HuH-7 (cell line): ENCODE data around the gene NXNL1.
A peak's percentile ranks its signal among the peaks of the same experiment; 100 is the strongest.
"Not testable (repeated sequence)": the region's sequence is repeated elsewhere in the genome, so short reads cannot be mapped to it uniquely, and the experiment has no call there.

Experiments
- DNase-seq: peaks from one replicate; pipeline ENCODE4 v3.0.0; 2011; ENCODE audit warnings: low spot score

NXNL1 gene, protein sequence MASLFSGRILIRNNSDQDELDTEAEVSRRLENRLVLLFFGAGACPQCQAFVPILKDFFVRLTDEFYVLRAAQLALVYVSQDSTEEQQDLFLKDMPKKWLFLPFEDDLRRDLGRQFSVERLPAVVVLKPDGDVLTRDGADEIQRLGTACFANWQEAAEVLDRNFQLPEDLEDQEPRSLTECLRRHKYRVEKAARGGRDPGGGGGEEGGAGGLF

DNA sequence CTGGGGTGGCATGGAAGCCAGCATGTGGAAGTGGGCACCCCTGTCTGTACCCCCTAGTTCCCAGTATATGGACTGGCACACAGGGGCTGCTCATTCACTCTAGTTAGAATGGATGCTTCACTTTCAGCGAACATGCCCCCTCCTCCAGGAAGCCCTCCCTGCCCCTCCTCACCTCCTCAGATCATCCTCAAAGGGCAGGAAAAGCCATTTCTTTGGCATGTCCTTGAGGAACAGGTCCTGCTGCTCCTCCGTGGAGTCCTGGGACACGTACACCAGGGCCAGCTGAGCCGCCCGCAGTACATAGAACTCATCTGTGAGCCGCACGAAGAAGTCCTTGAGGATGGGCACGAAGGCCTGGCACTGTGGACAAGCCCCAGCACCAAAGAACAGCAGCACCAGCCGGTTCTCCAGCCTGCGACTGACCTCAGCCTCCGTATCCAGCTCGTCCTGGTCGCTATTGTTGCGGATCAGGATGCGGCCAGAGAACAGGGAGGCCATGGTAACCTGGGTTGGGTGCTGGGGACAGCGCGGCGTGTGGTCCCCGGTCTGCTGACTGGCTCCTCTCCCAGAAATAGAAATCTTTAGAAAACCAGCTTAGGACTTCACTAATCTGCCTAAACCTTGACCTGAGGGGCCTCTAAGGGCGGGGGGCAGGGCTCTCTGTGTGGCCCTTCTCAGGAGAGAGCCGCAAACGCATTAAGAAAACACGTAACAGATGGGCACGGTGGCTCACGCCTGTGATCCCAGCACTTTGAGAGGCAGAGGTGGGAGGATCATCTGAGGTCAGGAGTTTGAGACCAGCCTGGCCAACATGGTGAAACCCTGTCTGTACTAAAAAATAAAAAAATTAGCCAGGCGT, at the start of gene NXNL1:
TSS of gene NXNL1 (minus strand) at position 555 of the 859 bp plus-strand sequence. CDS start at position 498, 57 bp downstream.
- DNase-seq = no peak

- not testable (repeated sequence) for DNase-seq
Observed at GRCh38 chr19:17508558-17508933, 47.8 kb upstream of the NXNL1 start.

GRCh38 chr19:17506745-17507144, 46.0 kb upstream of the NXNL1 start:
- DNase-seq = no peak

GRCh38 chr19:17505223-17505622, 44.5 kb upstream of the NXNL1 start:
- DNase-seq = no peak

GRCh38 chr19:17504456-17504855, 43.7 kb upstream of the NXNL1 start:
- no peak for DNase-seq

- DNase-seq = no peak
Observed at GRCh38 chr19:17504030-17504429, 43.3 kb upstream of the NXNL1 start.

DNA sequence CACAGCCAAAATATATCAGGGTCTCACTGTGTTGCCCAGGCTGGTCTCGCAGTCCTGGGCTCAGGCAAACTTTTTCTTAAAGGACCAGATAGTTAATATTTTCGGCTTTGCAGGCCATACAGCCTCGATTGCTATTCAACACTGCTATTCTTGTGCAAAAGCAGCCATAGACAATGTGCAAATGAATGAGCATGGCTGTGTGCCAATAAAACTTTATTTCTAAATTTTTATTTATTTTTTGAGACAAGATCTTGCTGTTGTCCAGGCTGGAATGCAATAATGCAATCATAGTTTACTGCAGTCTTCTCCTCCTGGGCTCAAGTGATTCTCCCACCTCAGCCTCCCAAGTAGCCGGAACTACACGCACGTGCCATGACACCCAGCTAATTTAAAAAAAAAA, 42.5 kb upstream of the NXNL1 start:
- DNase-seq = no peak

DNA sequence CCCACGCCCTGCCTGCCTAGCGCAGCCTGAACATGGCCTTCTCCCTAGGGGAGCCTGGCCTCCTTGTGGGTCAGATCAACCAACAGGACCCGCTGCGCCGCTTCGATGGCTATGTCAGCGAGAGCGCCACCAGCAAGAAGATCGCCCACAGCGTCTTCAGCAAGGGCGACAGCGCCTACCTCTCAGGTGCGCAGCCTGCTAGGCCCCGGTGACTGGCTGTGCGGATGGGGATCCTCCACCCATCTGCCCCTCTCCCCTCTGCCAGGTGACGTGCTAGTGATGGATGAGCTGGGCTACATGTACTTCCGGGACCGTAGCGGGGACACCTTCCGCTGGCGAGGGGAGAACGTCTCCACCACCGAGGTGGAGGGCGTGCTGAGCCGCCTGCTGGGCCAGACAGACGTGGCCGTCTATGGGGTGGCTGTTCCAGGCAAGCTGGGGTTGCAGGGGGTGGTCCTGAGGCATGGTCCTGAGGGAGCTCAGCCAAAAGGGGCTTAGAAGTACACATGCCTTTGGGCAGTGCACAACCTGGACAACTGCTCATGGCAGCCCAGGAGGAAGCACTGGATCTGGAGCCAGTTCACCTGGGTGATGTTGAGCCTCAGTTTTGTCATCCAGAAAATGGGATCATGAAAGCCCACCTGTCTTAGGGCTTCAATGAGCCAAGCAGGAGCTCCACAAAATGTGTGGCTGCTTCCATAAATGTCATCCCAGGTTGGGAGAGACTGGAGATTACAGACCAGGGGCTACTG, 39.9 kb upstream of the NXNL1 start:
- DNase-seq = no peak

DNA sequence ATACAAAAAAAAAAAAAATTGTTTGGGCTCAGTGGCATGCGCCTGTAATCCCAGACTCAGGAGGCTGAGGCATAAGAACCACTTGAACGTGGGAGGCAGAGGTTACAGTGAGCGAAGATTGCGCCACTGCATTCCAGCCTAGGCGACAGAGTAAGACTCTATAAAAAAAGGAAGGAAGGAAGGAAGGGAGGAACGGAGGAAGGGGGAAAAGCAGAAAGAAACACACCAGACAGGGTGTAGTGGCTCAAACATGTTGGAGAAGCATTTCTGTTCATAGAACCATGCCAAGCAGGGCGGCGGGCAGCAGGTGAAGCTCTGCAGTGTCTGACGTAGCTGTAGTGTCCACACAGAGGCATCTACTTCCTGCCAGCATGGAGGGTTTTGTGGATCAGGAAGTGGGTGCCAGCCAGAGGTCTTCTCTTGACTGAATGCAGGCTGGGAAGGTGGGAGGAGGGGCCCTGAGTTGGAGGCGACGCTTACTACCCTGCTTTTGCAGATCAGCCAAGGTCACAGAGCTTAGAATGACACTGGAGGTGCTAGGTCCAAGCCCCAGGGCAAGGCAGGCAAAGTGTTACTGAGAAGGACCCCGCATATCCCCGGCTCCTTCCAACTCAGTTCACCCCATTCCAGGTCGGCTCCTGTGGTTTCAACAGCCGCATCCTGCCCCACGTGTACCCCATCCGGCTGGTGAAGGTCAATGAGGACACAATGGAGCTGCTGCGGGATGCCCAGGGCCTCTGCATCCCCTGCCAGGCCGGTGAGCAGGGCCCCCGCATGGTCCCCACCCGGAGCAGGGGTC, 39.1 kb upstream of the NXNL1 start:
- DNase-seq = no peak

- DNase-seq = not testable (repeated sequence)
Observed at GRCh38 chr19:17499025-17499424, 38.3 kb upstream of the NXNL1 start.

DNA sequence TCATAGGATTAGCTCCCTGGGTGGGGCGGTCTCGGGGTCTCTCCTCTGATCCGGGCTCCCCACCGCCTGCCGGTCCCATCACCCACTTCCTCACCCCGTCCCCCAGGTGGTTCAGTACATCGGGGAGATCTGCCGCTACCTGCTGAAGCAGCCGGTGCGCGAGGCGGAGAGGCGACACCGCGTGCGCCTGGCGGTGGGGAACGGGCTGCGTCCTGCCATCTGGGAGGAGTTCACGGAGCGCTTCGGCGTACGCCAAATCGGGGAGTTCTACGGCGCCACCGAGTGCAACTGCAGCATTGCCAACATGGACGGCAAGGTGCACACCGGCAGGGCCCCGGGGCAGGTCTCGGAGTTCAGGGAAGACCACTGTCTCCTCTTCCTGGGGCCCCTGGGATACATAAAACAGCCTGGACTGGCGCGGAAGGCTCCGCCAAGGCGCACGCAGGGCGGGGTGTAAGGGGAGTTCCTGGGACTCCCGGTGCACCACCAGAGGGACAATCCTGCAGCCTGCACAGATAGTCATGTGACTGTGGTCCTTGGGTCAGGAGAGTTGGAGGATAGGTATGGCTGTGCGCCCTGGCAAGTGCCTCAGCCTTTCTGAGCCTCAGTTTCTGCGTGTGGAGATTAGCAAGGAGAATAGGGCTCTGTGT, 36.5 kb upstream of the NXNL1 start:
- DNase-seq = no peak

DNA sequence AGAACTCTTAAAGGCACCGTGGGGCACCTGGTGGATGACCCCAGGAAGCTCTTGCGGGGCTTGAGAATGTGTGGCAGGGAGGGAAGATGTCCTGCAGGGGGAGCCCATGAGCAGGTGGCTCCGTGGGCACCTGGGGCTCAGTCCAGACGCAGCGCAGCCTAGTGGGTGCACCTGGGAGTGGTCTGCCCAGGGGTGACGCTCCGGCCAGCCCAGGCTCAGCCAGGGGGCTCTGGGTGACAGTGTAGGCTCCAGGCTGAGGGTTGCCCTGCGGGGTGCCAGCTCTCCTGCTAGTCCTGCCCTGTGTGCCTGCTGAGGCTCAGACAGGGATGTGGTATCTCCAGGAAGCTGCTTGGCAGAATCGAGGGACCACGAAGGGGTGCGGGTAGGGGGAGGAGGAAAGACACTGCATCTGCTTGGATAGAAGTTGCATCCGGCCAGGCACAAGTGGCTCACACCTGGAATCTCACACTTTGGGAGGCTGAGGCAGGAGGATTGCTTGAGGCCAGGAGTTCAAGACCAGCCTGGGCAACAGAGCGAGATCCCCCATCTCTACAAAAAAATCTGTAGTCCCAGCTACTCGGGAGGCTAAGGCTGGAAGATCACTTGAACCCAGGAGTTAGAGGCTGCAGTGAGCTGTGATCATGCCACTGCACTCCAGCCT, 35.7 kb upstream of the NXNL1 start:
- DNase-seq = peak; percentile 93

DNA sequence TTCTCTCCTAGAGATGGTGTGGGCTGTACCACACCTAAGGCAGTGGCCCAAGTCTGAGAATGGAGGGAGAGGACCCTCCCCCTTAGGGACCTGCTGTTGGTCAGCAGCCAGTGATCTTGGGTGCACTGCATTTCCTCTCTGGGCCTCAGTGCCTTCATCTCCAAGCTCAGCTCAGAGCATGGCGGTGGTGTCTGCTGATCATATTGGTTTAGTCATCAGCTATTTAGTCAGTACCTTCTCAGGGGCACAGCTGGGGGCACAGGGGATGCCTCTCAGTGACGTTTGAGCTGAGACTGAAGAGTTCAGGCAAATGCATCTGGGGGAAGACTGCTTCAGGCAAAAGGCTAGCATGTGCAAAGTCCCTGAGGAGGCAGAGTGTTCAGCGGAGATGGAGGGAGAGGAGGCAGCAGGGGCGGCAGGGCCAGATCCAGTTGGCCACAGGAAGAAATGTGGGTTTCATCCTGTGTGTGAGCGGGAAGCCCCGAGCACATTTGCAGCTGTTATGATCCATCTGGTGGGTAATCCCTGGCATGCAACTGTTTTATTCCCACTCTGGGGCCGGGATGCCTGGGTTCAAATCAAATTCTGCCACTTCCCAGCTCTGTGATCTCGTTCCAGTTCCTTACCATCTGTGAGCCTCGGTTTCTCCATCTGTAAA, 35.0 kb upstream of the NXNL1 start:
- no peak for DNase-seq

DNA sequence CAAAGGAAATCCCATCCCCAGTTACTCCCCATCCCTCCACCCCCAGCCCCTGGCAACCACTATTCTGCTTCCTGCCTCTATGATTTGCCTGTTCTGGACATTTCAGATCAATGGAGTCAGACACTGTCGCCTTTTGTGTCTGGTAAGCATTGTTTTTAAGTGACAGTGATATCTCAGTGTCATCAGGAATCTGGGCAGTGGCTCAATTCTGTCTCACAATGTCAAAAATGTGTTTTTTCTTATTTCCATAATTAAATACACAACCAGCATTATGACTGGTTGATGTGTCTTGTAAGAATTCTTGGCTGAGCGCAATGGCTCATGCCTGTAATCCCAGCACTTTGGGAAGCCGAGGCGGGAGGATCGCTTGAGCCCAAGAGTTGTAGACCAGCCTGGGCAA, 30.6 kb upstream of the NXNL1 start:
- no peak for DNase-seq

DNA sequence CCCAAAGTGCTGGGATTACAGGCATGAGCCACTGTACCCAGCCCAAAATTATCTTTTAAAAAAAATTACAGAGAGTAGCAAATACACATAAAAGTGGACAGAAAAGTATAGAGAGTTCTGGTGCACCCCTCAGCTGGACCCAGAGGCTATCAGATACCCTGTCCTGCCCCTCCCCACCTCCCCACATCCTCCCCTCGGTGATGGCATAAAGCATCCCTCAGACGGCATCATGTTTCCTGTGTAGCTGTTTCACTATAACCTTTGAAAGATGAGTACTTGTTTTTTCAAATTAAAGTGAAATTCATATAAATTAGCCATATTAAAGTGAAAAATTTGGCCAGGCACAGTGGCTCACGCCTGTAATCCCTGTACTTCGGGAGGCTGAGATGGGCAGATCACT, 29.7 kb upstream of the NXNL1 start:
- DNase-seq = no peak

DNA sequence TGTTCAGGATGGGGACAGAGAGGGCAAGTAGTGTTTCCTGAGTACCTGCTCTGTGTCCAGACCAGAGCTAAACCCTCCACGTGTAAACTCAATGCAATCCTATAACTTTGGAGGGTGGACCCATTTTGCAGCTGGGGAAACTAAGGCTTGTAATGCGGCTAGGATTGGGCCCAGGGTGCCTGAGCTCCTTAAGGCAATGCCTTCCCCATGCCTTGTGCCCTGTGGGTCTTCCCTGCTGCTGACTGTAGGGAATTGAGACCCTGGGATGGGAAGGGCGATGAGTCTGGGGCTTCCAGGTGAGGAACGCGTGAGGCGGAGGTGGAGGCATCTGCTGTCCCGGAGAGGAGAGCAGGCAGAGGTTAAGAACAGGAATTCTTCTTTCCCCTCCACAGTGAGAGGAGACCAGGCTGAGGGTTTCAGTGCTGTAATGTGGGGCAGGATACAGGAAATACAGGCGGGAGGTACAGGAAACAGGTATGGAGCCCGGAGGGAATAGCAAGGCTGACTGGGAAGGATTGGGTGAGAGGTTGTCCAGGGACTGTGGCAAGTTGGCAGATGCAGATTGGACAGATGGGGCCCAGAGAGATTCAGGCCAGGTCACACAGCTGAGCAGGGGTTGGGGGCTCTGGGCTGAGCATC, 28.8 kb upstream of the NXNL1 start:
- DNase-seq = no peak

DNA sequence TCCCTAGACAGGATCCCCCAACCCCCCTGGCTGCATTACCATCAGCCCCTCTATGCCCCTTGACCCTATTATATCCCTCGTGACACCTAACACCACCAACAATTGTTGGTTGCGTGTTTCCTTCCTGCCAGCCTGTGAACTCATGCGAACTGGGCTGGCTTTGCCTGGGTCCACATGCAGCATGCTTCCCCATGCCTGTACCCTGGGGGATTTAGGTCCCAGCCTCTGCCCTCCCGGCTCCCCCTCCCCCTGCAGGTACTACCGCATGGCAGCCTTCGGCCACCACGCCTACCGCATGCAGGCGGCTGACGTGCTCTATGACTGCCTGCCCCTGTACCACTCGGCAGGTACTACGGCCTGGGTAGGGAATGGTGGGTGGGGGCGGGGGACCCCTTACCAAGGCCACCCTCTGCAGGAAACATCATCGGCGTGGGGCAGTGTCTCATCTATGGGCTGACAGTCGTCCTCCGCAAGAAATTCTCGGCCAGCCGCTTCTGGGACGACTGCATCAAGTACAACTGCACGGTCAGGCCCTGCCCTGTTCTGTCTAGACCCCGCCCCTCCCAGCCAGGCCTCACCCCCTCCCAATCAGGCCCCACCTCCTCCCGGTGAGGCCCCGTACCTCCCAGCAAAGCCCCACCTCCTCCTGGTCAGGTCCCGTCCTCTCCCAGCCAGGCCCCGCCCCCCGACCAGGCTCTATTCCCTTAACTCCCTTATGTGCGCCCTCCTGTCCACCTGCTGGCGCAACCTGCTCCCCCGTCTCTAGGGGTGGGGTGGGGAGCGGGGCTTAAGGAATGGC, 28.1 kb upstream of the NXNL1 start:
- no peak for DNase-seq

DNA sequence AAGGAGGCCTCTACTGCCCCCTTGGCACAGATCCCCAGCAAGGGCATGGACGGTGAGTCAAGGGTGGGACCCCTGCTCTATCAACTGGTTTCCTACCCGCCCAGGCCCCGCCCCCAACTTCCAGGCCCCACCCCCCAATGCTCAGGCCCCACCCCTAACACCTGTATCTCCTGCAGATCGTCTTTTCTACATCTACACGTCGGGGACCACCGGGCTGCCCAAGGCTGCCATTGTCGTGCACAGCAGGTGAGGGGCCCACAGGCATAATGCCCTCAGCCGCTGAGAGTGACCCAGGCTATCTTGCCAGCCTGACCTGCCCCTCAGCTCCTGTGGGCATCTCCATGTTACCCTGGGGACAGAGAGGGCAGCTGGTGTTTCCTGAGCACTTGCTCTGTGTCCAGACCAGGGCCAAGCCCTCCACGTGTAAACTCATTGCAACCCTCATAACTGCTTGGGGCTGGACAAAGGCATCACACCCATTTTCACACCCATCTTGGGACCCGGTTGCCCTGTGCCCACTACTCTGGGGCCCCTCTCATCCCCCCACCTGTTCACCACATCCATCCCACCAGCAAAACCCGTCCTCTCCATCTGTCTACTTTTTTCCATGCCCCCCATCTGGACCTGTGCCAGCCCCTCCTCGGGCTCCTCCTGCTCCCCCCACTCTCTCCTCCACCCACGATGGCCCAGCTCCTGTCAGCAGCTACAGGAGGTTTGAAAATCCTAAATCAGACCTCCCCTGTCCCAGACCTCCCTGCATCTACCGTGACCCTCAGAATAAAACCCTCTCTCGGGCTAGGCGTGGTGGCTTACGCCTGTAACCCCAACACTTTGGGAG, 26.8 kb upstream of the NXNL1 start:
- DNase-seq = no peak
